Neural cell (in vitro differentiated cells): ENCODE results near the gene ZNF415. TPM values are rescaled to one million over a fixed set of nuclear protein-coding genes. Genes with fewer than 3 reads are reported as not detected.
"Not testable (repeated sequence)": the region's sequence is repeated elsewhere in the genome, so short reads cannot be mapped to it uniquely, and the experiment has no call there.

Experiments
- H2AFZ ChIP-seq: fragments of 200-600, 300-800 bp; sonication (generic), shearing (Covaris generic); 2 replicates; pipeline ENCODE4 v1.6.0; 2014; ENCODE audit warnings: low read depth, mild to moderate bottlenecking, antibody characterized with exemption, low read length, moderate library complexity
- H3F3A ChIP-seq: fragments of 200-600 bp; shearing (Covaris generic); 2 replicates; pipeline ENCODE4 v1.6.1; 2016; ENCODE audit warnings: mild to moderate bottlenecking, moderate library complexity, mixed read lengths, antibody characterized with exemption, low read length; ENCODE audit not compliant: insufficient read depth, poor library complexity, severe bottlenecking
- H3K27ac ChIP-seq: fragments of 200-600, 300-800 bp; sonication (generic), shearing (Covaris generic); 2 replicates; pipeline ENCODE4 v1.5.1; 2014; ENCODE audit warnings: mild to moderate bottlenecking, low read length, moderate library complexity
- H3K27me3 ChIP-seq: fragments of 300-800, 200-600 bp; sonication (generic), shearing (Covaris generic); 2 replicates; pipeline ENCODE4 v1.6.0; 2014; ENCODE audit warnings: mild to moderate bottlenecking, low read depth, low read length, moderate library complexity; ENCODE audit not compliant: insufficient read depth
- H3K36me3 ChIP-seq: fragments of 300-800, 200-600 bp; sonication (generic), shearing (Covaris generic); 2 replicates; pipeline ENCODE4 v1.5.1; 2014; ENCODE audit warnings: mild to moderate bottlenecking, antibody characterized with exemption, low read length, moderate library complexity; ENCODE audit not compliant: insufficient read depth
- H3K4me2 ChIP-seq: fragments of 300-800, 200-600 bp; sonication (generic), shearing (Covaris generic); 2 replicates; pipeline ENCODE4 v1.6.0; 2014; ENCODE audit warnings: mild to moderate bottlenecking, low read length
- H3K4me3 ChIP-seq: fragments of 300-800, 200-600 bp; sonication (generic), shearing (Covaris generic); 2 replicates; pipeline ENCODE4 v1.5.1; 2014; ENCODE audit warnings: mild to moderate bottlenecking, low read length, moderate library complexity
- H3K79me2 ChIP-seq: fragments of 200-600 bp; shearing (Covaris generic); replicated peaks from 2 replicates; pipeline ENCODE4 v1.6.0; 2014; ENCODE audit warnings: mild to moderate bottlenecking, low read length, moderate library complexity; ENCODE audit not compliant: insufficient read depth
- H3K9ac ChIP-seq: fragments of 300-800, 200-600 bp; sonication (generic), shearing (Covaris generic); 2 replicates; pipeline ENCODE4 v1.6.1; 2016; ENCODE audit warnings: mild to moderate bottlenecking, low read length, mixed read lengths
- H3K9me2 ChIP-seq: fragments of 200-600 bp; shearing (Covaris generic); 2 replicates; pipeline ENCODE4 v1.6.1; 2016; ENCODE audit warnings: mild to moderate bottlenecking, low read length, mixed read lengths; ENCODE audit not compliant: insufficient read depth
- H3K9me3 ChIP-seq: fragments of 200-600, 300-800 bp; sonication (generic), shearing (Covaris generic); 2 replicates; pipeline ENCODE4 v1.6.1; 2016; ENCODE audit warnings: mild to moderate bottlenecking, mixed run types, low read length, moderate library complexity, mixed read lengths
- H4K20me1 ChIP-seq: fragments of 200-600 bp; shearing (Covaris generic); 2 replicates; pipeline ENCODE4 v1.6.1; 2016; ENCODE audit warnings: mild to moderate bottlenecking, mixed run types; ENCODE audit not compliant: insufficient read depth
- EP300 ChIP-seq: fragments of 450-650 bp; conservative IDR thresholded peaks from 2 replicates; pipeline ENCODE4 v1.6.1; 2014; ENCODE audit warnings: antibody characterized with exemption, mild to moderate bottlenecking, moderate library complexity; ENCODE audit not compliant: poor library complexity, severe bottlenecking
- EZH2 ChIP-seq: fragments of 200-600, 300-800 bp; shearing (Covaris generic), sonication (generic); IDR thresholded peaks from 2 replicates; pipeline ENCODE4 v1.6.1; 2014; ENCODE audit warnings: antibody characterized with exemption, low read length, borderline replicate concordance, mild to moderate bottlenecking; ENCODE audit not compliant: insufficient read depth, poor library complexity, severe bottlenecking
- MXI1 ChIP-seq: fragments of 450-650 bp; conservative IDR thresholded peaks from 2 replicates; pipeline ENCODE4 v1.6.1; 2014; ENCODE audit warnings: antibody characterized with exemption, mild to moderate bottlenecking; ENCODE audit not compliant: poor library complexity, severe bottlenecking
- POLR2AphosphoS5 ChIP-seq: IDR thresholded peaks from 2 replicates; pipeline ENCODE4 v1.6.1; 2012
- RAD21 ChIP-seq: fragments of 450-650 bp; conservative IDR thresholded peaks from 2 replicates; pipeline ENCODE4 v1.6.1; 2014; ENCODE audit warnings: antibody characterized with exemption, mild to moderate bottlenecking, moderate library complexity
- SMC3 ChIP-seq: fragments of 450-650 bp; conservative IDR thresholded peaks from 2 replicates; pipeline ENCODE4 v1.6.1; 2014; ENCODE audit warnings: antibody characterized with exemption, mild to moderate bottlenecking, moderate library complexity; ENCODE audit not compliant: poor library complexity
- TAF1 ChIP-seq: IDR thresholded peaks from 2 replicates; pipeline ENCODE4 v1.6.1; 2012; ENCODE audit warnings: low read depth
- polyA plus RNA-seq: library from polyadenylated mRNA; depleted of rRNA; stranded (reverse); fragments of >200 nt; gene quantifications from 2 replicates; pipeline ENCODE4 v1.2.3, GENCODE V29; 2014
- TF ChIP-seq, protein P1 (sequence below): fragments of 450-650 bp; IDR thresholded peaks from 2 replicates; pipeline ENCODE4 v1.5.1; 2014; ENCODE audit warnings: antibody characterized with exemption, mild to moderate bottlenecking, moderate library complexity; ENCODE audit not compliant: poor library complexity, severe bottlenecking
- TF ChIP-seq, protein P2 (sequence below): IDR thresholded peaks from 2 replicates; pipeline ENCODE4 v1.6.1; 2012; ENCODE audit warnings: borderline replicate concordance

Gene ZNF415
- polyA plus RNA-seq, 1 donor from 2014 or later, result 25.9 TPM

DNA sequence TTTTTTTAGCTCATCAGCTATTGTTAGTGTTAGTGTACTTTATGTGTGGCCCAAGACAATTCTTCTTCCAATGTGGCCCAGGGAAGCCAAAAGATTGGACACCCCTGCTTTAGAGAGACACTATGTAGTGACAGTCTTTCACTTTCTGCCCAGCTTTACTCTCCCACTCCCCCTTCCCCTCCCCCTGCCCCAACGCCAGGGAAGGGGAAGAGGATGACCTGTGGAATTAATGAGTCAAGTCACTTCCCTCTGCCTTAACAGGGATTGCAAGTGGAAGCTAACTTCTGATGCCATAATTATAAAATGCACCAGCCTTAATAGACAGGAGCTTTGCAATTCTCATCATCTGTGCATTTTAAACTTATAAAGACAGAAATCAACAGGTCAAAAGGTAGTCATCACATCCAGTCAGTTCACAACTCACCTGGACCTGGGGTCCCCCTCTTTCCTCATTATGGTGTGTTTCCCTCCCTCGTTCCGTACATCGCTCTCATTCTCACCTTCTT, 1.6 kb downstream of the ZNF415 start:
- no peaks in the 10 kb centered on the region for H3K79me2 ChIP-seq
- H2AFZ ChIP-seq, result no peak overlapping the region
- TF ChIP-seq, protein P1, sequence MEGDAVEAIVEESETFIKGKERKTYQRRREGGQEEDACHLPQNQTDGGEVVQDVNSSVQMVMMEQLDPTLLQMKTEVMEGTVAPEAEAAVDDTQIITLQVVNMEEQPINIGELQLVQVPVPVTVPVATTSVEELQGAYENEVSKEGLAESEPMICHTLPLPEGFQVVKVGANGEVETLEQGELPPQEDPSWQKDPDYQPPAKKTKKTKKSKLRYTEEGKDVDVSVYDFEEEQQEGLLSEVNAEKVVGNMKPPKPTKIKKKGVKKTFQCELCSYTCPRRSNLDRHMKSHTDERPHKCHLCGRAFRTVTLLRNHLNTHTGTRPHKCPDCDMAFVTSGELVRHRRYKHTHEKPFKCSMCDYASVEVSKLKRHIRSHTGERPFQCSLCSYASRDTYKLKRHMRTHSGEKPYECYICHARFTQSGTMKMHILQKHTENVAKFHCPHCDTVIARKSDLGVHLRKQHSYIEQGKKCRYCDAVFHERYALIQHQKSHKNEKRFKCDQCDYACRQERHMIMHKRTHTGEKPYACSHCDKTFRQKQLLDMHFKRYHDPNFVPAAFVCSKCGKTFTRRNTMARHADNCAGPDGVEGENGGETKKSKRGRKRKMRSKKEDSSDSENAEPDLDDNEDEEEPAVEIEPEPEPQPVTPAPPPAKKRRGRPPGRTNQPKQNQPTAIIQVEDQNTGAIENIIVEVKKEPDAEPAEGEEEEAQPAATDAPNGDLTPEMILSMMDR, result no peak
- TF ChIP-seq, protein P2, sequence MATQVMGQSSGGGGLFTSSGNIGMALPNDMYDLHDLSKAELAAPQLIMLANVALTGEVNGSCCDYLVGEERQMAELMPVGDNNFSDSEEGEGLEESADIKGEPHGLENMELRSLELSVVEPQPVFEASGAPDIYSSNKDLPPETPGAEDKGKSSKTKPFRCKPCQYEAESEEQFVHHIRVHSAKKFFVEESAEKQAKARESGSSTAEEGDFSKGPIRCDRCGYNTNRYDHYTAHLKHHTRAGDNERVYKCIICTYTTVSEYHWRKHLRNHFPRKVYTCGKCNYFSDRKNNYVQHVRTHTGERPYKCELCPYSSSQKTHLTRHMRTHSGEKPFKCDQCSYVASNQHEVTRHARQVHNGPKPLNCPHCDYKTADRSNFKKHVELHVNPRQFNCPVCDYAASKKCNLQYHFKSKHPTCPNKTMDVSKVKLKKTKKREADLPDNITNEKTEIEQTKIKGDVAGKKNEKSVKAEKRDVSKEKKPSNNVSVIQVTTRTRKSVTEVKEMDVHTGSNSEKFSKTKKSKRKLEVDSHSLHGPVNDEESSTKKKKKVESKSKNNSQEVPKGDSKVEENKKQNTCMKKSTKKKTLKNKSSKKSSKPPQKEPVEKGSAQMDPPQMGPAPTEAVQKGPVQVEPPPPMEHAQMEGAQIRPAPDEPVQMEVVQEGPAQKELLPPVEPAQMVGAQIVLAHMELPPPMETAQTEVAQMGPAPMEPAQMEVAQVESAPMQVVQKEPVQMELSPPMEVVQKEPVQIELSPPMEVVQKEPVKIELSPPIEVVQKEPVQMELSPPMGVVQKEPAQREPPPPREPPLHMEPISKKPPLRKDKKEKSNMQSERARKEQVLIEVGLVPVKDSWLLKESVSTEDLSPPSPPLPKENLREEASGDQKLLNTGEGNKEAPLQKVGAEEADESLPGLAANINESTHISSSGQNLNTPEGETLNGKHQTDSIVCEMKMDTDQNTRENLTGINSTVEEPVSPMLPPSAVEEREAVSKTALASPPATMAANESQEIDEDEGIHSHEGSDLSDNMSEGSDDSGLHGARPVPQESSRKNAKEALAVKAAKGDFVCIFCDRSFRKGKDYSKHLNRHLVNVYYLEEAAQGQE, result no peak
- TF ChIP-seq EZH2 (no peak), POLR2AphosphoS5 (no peak), MXI1 (no peak), TAF1 (no peak), RAD21 (no peak), EP300 (no peak), SMC3 (no peak)
- H3K4me3 ChIP-seq, result peak overlapping the region; percentile 79
- no peaks in the 10 kb centered on the region for H3K27me3 ChIP-seq
- H3K9me2 ChIP-seq, result no peaks in the 10 kb centered on the region
- no peak overlapping the region for H3K27ac ChIP-seq
- no peaks in the 10 kb centered on the region for H3K9me3 ChIP-seq
- no peaks in the 10 kb centered on the region for H4K20me1 ChIP-seq
- no peaks in the 10 kb centered on the region for H3F3A ChIP-seq
- H3K9ac ChIP-seq, result no peak overlapping the region
- no peaks in the 10 kb centered on the region for H3K36me3 ChIP-seq
- H3K4me2 ChIP-seq, result peak overlapping the region; percentile 85

DNA sequence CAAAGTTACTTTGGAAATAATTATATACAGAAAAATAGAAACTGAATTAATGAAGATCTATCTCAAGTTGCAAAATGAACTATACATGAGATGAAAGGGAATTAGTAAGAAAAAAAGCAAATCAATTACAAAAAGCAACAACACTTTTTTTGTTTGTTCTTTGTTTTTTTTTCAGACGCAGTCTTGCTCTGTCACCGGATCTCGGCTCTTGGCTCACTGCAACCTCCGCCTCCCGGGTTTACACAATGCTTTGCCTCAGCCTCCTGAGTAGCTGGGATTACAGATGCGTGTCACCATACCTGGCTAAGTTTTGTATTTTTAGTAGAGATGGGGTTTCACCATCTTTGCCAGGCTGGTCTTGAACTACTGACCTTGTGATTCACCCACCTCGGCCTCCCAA, 2.2 kb downstream of the ZNF415 start:
- Histone ChIP-seq H3K9ac (no peak overlapping the region), H3K36me3 (no peaks in the 10 kb centered on the region), H4K20me1 (no peaks in the 10 kb centered on the region), H3K27me3 (no peaks in the 10 kb centered on the region), H3K27ac (no peak overlapping the region), H3F3A (no peaks in the 10 kb centered on the region), H2AFZ (no peak overlapping the region), H3K4me3 (no peak overlapping the region), H3K9me3 (no peaks in the 10 kb centered on the region), H3K4me2 (no peak overlapping the region), H3K79me2 (no peaks in the 10 kb centered on the region), H3K9me2 (no peaks in the 10 kb centered on the region)
- TF ChIP-seq TAF1, result no peak

DNA sequence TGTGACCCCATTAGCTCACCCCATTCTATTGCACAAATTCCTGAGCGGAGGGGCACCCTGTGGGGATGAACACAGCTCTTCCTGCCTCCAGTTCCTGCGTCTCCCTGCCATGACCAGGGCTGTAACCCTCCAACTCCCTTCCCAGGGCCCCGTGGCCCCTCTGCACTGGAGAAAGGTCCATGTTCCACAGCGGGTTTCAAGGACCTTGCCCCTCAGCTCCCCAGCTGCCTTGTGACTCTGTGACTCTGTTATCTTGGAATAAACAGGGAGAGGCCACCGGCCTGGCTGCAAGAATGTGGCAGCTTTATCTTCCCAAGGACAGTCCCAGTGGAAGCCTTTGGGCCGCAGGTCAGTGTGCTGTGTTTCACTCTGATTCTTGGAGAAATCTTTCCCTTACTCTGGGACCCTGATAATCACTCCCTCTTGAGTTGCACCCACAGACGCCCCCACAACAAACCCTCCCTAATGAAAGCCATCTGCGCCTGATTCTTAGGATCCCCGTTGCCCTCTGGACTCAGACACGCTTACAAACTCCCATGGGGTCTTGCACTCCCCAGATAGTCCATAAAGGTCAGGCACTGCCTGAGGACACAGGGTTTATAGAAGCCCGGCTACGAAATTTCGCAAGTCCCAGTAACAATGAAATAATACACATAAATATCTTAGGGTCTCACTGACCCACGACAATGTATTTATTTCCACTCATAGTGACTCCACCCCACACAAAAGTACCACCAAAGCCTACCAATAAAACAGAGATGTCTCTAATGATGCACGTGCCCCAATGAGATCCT, 5.8 kb downstream of the ZNF415 start:
- H3K9me2 ChIP-seq, H2AFZ ChIP-seq, H3K9me3 ChIP-seq, H3K4me2 ChIP-seq, H3K27ac ChIP-seq, H3K79me2 ChIP-seq, H3K27me3 ChIP-seq, H3F3A ChIP-seq, H3K36me3 ChIP-seq, H3K4me3 ChIP-seq, H4K20me1 ChIP-seq, H3K9ac ChIP-seq: not testable (repeated sequence)
